Measurements from ENCODE around the gene TRMT2A.
A peak's percentile ranks its signal among the peaks of the same experiment; 100 is the strongest.

The TRMT2A gene

GRCh38 chr22:20135265-20135664 lies 18.2 kb upstream of the TRMT2A start:
- Mint-ChIP-seq H3K4me3 (no peak overlapping the region), H3K4me1 (ENCODE audit: low read depth in 2 of 2) (peaks cover 13 to 40% of the 10 kb centered on the region in 2 donors), H3K9me3 (no peaks in the 10 kb centered on the region), H3K36me3 (ENCODE audit: insufficient read depth) (peaks cover 7% of the 10 kb centered on the region), H3K27me3 (no peaks in the 10 kb centered on the region), H3K27ac (no peak overlapping the region)
- DNase-seq (no peak), ATAC-seq (replicated peaks) (no peak)

- Mint-ChIP-seq H3K36me3 (ENCODE audit: insufficient read depth) (peaks cover 7% of the 10 kb centered on the region), H3K27ac (no peak overlapping the region), H3K9me3 (no peaks in the 10 kb centered on the region), H3K27me3 (no peaks in the 10 kb centered on the region), H3K4me3 (peak overlapping the region; percentile 66 to 78), H3K4me1 (ENCODE audit: low read depth in 2 of 2) (peaks cover 14 to 46% of the 10 kb centered on the region in 2 donors)
- ATAC-seq (replicated peaks) (no peak), DNase-seq (no peak)
Observed at GRCh38 chr22:20133930-20134549, 17.0 kb upstream of the TRMT2A start.

- ATAC-seq (replicated peaks) (no peak), DNase-seq (no peak)
- no peaks in the 10 kb centered on the region for H3K27me3 Mint-ChIP-seq
- peaks cover 13 to 45% of the 10 kb centered on the region in 2 donors for H3K4me1 Mint-ChIP-seq (ENCODE audit: low read depth in 2 of 2)
- peak overlapping the region; percentile 66 to 78 for H3K4me3 Mint-ChIP-seq
- no peaks in the 10 kb centered on the region for H3K9me3 Mint-ChIP-seq
- peaks cover 3% of the 10 kb centered on the region for H3K36me3 Mint-ChIP-seq (ENCODE audit: insufficient read depth)
- H3K27ac Mint-ChIP-seq: peak overlapping the region in 1 of 2 donors; percentile 55
Observed at GRCh38 chr22:20132686-20133246, 15.7 kb upstream of the TRMT2A start.

GRCh38 chr22:20131859-20132685 lies 15.0 kb upstream of the TRMT2A start:
- DNase-seq (no peak), ATAC-seq (replicated peaks) (peak; percentile 14)
- Mint-ChIP-seq H3K4me3 (peak overlapping the region; percentile 66 to 78), H3K4me1 (ENCODE audit: low read depth in 2 of 2) (peaks cover 9 to 41% of the 10 kb centered on the region in 2 donors), H3K36me3 (ENCODE audit: insufficient read depth) (peaks cover 10% of the 10 kb centered on the region), H3K27me3 (no peaks in the 10 kb centered on the region), H3K9me3 (no peaks in the 10 kb centered on the region), H3K27ac (peak overlapping the region in 1 of 2 donors; percentile 55)

GRCh38 chr22:20131597-20131858 lies 14.5 kb upstream of the TRMT2A start, which contains the start of gene ZDHHC8:
ZDHHC8 (plus strand) TSS chr22:20131804; CDS start chr22:20131948, 144 bp downstream.
- ATAC-seq (replicated peaks): peak; percentile 67
- Mint-ChIP-seq H3K4me1 (ENCODE audit: low read depth in 2 of 2) (peaks cover 9 to 39% of the 10 kb centered on the region in 2 donors), H3K27me3 (no peaks in the 10 kb centered on the region), H3K9me3 (no peaks in the 10 kb centered on the region), H3K4me3 (peak within 1 kb of the TSS; percentile 66 to 78), H3K36me3 (ENCODE audit: insufficient read depth) (peaks cover 12% of the 10 kb centered on the region), H3K27ac (peak within 1 kb of the TSS in 1 of 2 donors; percentile 78)
- DNase-seq: peak in 1 of 3 experiments; percentile 19

- peak overlapping the region; percentile 51 to 68 for H3K4me3 Mint-ChIP-seq
Observed at GRCh38 chr22:20130731-20131596, 13.9 kb upstream of the TRMT2A start.

GRCh38 chr22:20130319-20130718 lies 13.3 kb upstream of the TRMT2A start:
- H3K27me3 Mint-ChIP-seq: no peaks in the 10 kb centered on the region
- H3K4me1 Mint-ChIP-seq (ENCODE audit: low read depth in 2 of 2): peaks cover 4 to 32% of the 10 kb centered on the region in 2 donors
- H3K36me3 Mint-ChIP-seq (ENCODE audit: insufficient read depth): peaks cover 22% of the 10 kb centered on the region
- H3K27ac Mint-ChIP-seq: peak overlapping the region in 1 of 2 donors; percentile 78
- peak overlapping the region; percentile 51 to 68 for H3K4me3 Mint-ChIP-seq
- ATAC-seq (replicated peaks) (peak; percentile 18), DNase-seq (peak in 1 of 3 experiments; percentile 16)
- H3K9me3 Mint-ChIP-seq: no peaks in the 10 kb centered on the region

More at GRCh38 chr22:20130731-20131596, 13.9 kb upstream of the TRMT2A start:
- H3K36me3 Mint-ChIP-seq (ENCODE audit: insufficient read depth): peaks cover 16% of the 10 kb centered on the region
- peaks cover 4 to 34% of the 10 kb centered on the region in 2 donors for H3K4me1 Mint-ChIP-seq (ENCODE audit: low read depth in 2 of 2)
- ATAC-seq (replicated peaks) (peak; percentile 77), DNase-seq (peak; percentile 56 to 67 (median 67))
- H3K27me3 Mint-ChIP-seq: no peaks in the 10 kb centered on the region
- peak overlapping the region in 1 of 2 donors; percentile 78 for H3K27ac Mint-ChIP-seq
- no peaks in the 10 kb centered on the region for H3K9me3 Mint-ChIP-seq

- H3K4me3 Mint-ChIP-seq: peak overlapping the region in 1 of 2 donors; percentile 68
- ATAC-seq (replicated peaks) (no peak), DNase-seq (no peak)
- H3K27me3 Mint-ChIP-seq: no peaks in the 10 kb centered on the region
- H3K4me1 Mint-ChIP-seq (ENCODE audit: low read depth in 2 of 2): peaks cover 4 to 31% of the 10 kb centered on the region in 2 donors
- H3K9me3 Mint-ChIP-seq: no peaks in the 10 kb centered on the region
- H3K27ac Mint-ChIP-seq: peak overlapping the region in 1 of 2 donors; percentile 78
- peaks cover 26% of the 10 kb centered on the region for H3K36me3 Mint-ChIP-seq (ENCODE audit: insufficient read depth)
Observed at GRCh38 chr22:20129747-20130014, 12.7 kb upstream of the TRMT2A start.

- Mint-ChIP-seq H3K4me1 (ENCODE audit: low read depth in 2 of 2) (peaks cover 5 to 26% of the 10 kb centered on the region in 2 donors), H3K36me3 (ENCODE audit: insufficient read depth) (peaks cover 28% of the 10 kb centered on the region), H3K4me3 (peak overlapping the region; percentile 6 to 68), H3K27me3 (no peaks in the 10 kb centered on the region), H3K27ac (peak overlapping the region in 1 of 2 donors; percentile 78), H3K9me3 (no peaks in the 10 kb centered on the region)
- ATAC-seq (replicated peaks) (peak; percentile 18), DNase-seq (peak; percentile 42 to 58 (median 49))
Observed at GRCh38 chr22:20128902-20129746, 12.1 kb upstream of the TRMT2A start.

- peaks cover 33% of the 10 kb centered on the region for H3K36me3 Mint-ChIP-seq (ENCODE audit: insufficient read depth)
- H3K27ac Mint-ChIP-seq: peak overlapping the region in 1 of 2 donors; percentile 78
- H3K9me3 Mint-ChIP-seq: no peaks in the 10 kb centered on the region
- H3K27me3 Mint-ChIP-seq: no peaks in the 10 kb centered on the region
- no peak overlapping the region for H3K4me3 Mint-ChIP-seq
- no peak for DNase-seq
- ATAC-seq (replicated peaks): no peak
- peaks cover 10 to 28% of the 10 kb centered on the region in 2 donors for H3K4me1 Mint-ChIP-seq (ENCODE audit: low read depth in 2 of 2)
Observed at GRCh38 chr22:20128619-20128901, 11.5 kb upstream of the TRMT2A start.

GRCh38 chr22:20127869-20128618 lies 11.0 kb upstream of the TRMT2A start:
- H3K9me3 Mint-ChIP-seq: peaks cover 0 to 2% of the 10 kb centered on the region in 2 donors
- peaks cover 14 to 27% of the 10 kb centered on the region in 2 donors for H3K4me1 Mint-ChIP-seq (ENCODE audit: low read depth in 2 of 2)
- DNase-seq: no peak
- peak overlapping the region in 1 of 2 donors; percentile 8 for H3K4me3 Mint-ChIP-seq
- H3K27me3 Mint-ChIP-seq: no peaks in the 10 kb centered on the region
- ATAC-seq (replicated peaks): no peak
- H3K27ac Mint-ChIP-seq: peak overlapping the region in 1 of 2 donors; percentile 78
- peaks cover 38% of the 10 kb centered on the region for H3K36me3 Mint-ChIP-seq (ENCODE audit: insufficient read depth)

GRCh38 chr22:20127318-20127868 lies 10.4 kb upstream of the TRMT2A start:
- H3K4me3 Mint-ChIP-seq: peak overlapping the region in 1 of 2 donors; percentile 8
- no peak overlapping the region for H3K27ac Mint-ChIP-seq
- peaks cover 45% of the 10 kb centered on the region for H3K36me3 Mint-ChIP-seq (ENCODE audit: insufficient read depth)
- peaks cover 17 to 25% of the 10 kb centered on the region in 2 donors for H3K4me1 Mint-ChIP-seq (ENCODE audit: low read depth in 2 of 2)
- ATAC-seq (replicated peaks) (no peak), DNase-seq (no peak)
- H3K9me3 Mint-ChIP-seq: peaks cover 0 to 2% of the 10 kb centered on the region in 2 donors
- H3K27me3 Mint-ChIP-seq: no peaks in the 10 kb centered on the region
